ENCODE data around the gene NAA50. TPM values are rescaled to one million over a fixed set of nuclear protein-coding genes. Genes with fewer than 3 reads are reported as not detected.

Gene NAA50
- total and polyA plus RNA-seq, 2 of the 13 experiments (the other 11 are each of a cell fraction or from before 2014, with no cell fraction given) = 30.2 to 233 TPM

- TF ChIP-seq, protein P1, sequence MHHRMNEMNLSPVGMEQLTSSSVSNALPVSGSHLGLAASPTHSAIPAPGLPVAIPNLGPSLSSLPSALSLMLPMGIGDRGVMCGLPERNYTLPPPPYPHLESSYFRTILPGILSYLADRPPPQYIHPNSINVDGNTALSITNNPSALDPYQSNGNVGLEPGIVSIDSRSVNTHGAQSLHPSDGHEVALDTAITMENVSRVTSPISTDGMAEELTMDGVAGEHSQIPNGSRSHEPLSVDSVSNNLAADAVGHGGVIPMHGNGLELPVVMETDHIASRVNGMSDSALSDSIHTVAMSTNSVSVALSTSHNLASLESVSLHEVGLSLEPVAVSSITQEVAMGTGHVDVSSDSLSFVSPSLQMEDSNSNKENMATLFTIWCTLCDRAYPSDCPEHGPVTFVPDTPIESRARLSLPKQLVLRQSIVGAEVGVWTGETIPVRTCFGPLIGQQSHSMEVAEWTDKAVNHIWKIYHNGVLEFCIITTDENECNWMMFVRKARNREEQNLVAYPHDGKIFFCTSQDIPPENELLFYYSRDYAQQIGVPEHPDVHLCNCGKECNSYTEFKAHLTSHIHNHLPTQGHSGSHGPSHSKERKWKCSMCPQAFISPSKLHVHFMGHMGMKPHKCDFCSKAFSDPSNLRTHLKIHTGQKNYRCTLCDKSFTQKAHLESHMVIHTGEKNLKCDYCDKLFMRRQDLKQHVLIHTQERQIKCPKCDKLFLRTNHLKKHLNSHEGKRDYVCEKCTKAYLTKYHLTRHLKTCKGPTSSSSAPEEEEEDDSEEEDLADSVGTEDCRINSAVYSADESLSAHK (CRISPR knock-in tag; IDR thresholded peaks at IDR 0.05; ENCODE audit: borderline replicate concordance) = no peak
- TF ChIP-seq ZNF317 (CRISPR knock-in tag; IDR thresholded peaks at IDR 0.05) = no peak
- no peak for TF ChIP-seq PRMT3 (CRISPR knock-in tag; IDR thresholded peaks at IDR 0.05; ENCODE audit: borderline replicate concordance, low read depth)
- no peak for TF ChIP-seq GPBP1L1 (CRISPR knock-in tag; IDR thresholded peaks at IDR 0.05)
- TF ChIP-seq, protein P2, sequence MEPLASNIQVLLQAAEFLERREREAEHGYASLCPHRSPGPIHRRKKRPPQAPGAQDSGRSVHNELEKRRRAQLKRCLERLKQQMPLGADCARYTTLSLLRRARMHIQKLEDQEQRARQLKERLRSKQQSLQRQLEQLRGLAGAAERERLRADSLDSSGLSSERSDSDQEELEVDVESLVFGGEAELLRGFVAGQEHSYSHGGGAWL (CRISPR knock-in tag; IDR thresholded peaks at IDR 0.05) = peak; percentile 94
- no peak for TF ChIP-seq SMC3 (IDR thresholded peaks at IDR 0.05; ENCODE audit: low read length)
- TF ChIP-seq KLF12 (CRISPR knock-in tag; IDR thresholded peaks at IDR 0.05; ENCODE audit: borderline replicate concordance) = 0 out of 2 replicates have a peak, but pooled peaks have one; percentile 54
- TF ChIP-seq TARDBP (CRISPR knock-in tag; IDR thresholded peaks at IDR 0.05) = peak; percentile 23; the same call in 1 of the 2 replicates
- no peak for TF ChIP-seq SOX6 (IDR thresholded peaks at IDR 0.05)
- TF ChIP-seq SOX6 (CRISPR knock-in tag; IDR thresholded peaks at IDR 0.05) = no peak; the same call in none of the 2 replicates
- TF ChIP-seq ZFP36L1 (CRISPR knock-in tag; IDR thresholded peaks at IDR 0.05) = no peak
- TF ChIP-seq MAZ (IDR thresholded peaks at IDR 0.05; ENCODE audit: borderline replicate concordance, low read depth, low read length) = peak; percentile 79
- peak; percentile 77 for TF ChIP-seq MAZ (CRISPR knock-in tag; IDR thresholded peaks at IDR 0.05; ENCODE audit: low read depth)
- TF ChIP-seq, protein P3, sequence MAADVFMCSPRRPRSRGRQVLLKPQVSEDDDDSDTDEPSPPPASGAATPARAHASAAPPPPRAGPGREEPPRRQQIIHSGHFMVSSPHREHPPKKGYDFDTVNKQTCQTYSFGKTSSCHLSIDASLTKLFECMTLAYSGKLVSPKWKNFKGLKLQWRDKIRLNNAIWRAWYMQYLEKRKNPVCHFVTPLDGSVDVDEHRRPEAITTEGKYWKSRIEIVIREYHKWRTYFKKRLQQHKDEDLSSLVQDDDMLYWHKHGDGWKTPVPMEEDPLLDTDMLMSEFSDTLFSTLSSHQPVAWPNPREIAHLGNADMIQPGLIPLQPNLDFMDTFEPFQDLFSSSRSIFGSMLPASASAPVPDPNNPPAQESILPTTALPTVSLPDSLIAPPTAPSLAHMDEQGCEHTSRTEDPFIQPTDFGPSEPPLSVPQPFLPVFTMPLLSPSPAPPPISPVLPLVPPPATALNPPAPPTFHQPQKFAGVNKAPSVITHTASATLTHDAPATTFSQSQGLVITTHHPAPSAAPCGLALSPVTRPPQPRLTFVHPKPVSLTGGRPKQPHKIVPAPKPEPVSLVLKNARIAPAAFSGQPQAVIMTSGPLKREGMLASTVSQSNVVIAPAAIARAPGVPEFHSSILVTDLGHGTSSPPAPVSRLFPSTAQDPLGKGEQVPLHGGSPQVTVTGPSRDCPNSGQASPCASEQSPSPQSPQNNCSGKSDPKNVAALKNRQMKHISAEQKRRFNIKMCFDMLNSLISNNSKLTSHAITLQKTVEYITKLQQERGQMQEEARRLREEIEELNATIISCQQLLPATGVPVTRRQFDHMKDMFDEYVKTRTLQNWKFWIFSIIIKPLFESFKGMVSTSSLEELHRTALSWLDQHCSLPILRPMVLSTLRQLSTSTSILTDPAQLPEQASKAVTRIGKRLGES (CRISPR knock-in tag; IDR thresholded peaks at IDR 0.05; ENCODE audit: borderline replicate concordance) = no peak
- TF ChIP-seq, protein P4, sequence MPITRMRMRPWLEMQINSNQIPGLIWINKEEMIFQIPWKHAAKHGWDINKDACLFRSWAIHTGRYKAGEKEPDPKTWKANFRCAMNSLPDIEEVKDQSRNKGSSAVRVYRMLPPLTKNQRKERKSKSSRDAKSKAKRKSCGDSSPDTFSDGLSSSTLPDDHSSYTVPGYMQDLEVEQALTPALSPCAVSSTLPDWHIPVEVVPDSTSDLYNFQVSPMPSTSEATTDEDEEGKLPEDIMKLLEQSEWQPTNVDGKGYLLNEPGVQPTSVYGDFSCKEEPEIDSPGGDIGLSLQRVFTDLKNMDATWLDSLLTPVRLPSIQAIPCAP (CRISPR knock-in tag; IDR thresholded peaks at IDR 0.05; ENCODE audit: low read depth) = no peak
- TF ChIP-seq ARID2 (CRISPR knock-in tag; IDR thresholded peaks at IDR 0.05; ENCODE audit: borderline replicate concordance) = peak; percentile 12; the same call in 1 of the 2 replicates
- no peak for TF ChIP-seq PHB2 (IDR thresholded peaks at IDR 0.05; ENCODE audit: partially characterized antibody)
- TF ChIP-seq CENPX (CRISPR knock-in tag; IDR thresholded peaks at IDR 0.05) = no peak
- no peak for TF ChIP-seq SYNCRIP (IDR thresholded peaks at IDR 0.05; ENCODE audit: insufficient read depth, low read depth, low read length)
- no peak for TF ChIP-seq ZNF30 (CRISPR knock-in tag; IDR thresholded peaks at IDR 0.05)
These were observed at the start of gene NAA50 (continued) for GRCh38 chr3:113745756-113746547.

All from HepG2 (cell line).